Fibroblast of skin of right biceps (primary cell): ENCODE measurements around the gene PIP4K2B.

Source experiments
- DNase-seq: peaks from one replicate; pipeline ENCODE4 v3.0.0-alpha.2; 2013

The PIP4K2B gene

GRCh38 chr17:38777641-38778250 is 21.6 kb downstream of the PIP4K2B start:
- DNase-seq, result no peak

GRCh38 chr17:38773258-38773657 is 26.1 kb downstream of the PIP4K2B start:
- no peak for DNase-seq

DNA sequence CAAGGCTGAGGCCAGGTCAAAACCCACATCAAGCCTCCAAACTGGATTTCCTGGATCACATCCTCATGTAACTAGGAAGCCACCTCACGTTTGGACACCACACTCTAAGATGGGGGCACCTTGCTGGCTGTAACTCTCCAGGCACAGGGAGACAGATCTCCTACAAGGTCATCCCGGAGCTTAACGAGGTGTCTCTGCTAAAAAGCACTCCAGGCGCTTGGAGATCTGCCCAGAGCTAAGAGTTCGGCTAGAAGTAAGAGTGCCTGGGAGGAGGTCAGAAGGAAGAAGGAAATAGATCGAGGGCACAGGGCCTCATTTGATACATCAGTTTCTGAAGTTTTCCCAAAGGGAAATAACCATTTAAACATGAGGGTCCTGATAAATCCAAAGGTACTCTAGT is 30.9 kb downstream of the PIP4K2B start:
- DNase-seq, result no peak

- DNase-seq, result no peak
These were observed 33.0 kb downstream of the PIP4K2B start for GRCh38 chr17:38766341-38766740.

GRCh38 chr17:38762231-38762630 is 37.1 kb downstream of the PIP4K2B start:
- no peak for DNase-seq

DNA sequence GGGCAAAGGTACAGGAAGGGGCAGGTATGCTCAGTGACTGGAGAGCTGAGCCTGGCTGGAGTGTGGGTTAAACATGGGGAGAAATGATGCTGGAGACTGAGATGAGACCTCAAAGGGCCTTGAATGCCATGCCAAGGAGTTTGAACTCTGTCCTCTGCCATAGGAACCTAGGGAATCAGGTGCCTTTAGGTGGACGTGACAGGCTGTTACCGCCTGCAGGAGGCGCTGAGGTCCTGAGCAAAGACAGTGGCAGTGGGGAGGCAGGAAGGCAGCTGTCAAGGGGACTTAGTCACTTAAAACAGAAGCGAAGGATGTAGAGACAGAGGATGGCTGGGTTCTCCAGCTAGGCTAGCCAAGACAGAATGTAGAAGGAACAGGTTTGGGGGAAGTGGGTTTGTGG is 37.7 kb downstream of the PIP4K2B start:
- peak; percentile 37 for DNase-seq

GRCh38 chr17:38753071-38753506 is 46.3 kb downstream of the PIP4K2B start:
- no peak for DNase-seq

DNA sequence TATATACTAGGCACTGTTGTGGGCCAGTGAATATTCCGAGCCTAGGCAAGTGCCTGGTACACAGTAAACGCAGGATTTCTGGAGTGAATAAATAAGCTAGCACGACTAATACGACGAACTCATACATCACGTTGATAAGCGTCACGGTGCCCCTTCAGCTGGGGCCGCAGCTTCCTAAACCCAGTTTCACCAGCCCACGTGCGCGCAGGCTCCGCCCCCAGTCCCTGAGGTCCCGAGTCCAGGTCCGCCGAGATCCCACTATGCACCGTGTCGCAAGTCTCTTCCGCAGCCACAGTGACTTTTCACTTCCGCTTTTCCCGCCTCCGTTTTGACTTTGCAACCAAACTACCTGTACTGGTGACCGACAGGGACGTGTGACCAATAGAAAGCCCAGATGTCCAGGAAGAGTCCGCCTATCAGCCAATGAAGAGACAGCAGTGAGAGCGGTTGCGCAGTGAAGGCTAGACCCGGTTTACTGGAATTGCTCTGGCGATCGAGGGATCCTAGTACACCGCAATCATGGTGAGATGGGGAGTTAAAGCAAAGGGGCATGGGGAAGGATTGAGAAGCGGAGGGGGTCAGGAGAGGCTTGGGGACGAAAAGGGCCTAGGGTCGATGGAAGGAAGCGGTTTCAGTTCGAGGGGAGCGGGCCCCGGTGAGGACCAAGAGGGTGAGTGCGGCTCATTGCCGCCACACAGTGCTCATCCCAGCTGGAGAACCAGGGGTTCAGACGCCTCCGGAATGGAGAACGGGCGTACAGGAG is 46.9 kb downstream of the PIP4K2B start, which contains the start of gene PSMB3:
Gene PSMB3 (plus strand): TSS at position 434 of the 763 bp plus-strand sequence. CDS start 86 bp downstream, at position 520.
- DNase-seq, result peak; percentile 100

- DNase-seq, result peak; percentile 87
These were observed 47.5 kb downstream of the PIP4K2B start for GRCh38 chr17:38751808-38752307.

- DNase-seq, result no peak
These were observed 48.1 kb downstream of the PIP4K2B start for GRCh38 chr17:38751144-38751807.

DNA sequence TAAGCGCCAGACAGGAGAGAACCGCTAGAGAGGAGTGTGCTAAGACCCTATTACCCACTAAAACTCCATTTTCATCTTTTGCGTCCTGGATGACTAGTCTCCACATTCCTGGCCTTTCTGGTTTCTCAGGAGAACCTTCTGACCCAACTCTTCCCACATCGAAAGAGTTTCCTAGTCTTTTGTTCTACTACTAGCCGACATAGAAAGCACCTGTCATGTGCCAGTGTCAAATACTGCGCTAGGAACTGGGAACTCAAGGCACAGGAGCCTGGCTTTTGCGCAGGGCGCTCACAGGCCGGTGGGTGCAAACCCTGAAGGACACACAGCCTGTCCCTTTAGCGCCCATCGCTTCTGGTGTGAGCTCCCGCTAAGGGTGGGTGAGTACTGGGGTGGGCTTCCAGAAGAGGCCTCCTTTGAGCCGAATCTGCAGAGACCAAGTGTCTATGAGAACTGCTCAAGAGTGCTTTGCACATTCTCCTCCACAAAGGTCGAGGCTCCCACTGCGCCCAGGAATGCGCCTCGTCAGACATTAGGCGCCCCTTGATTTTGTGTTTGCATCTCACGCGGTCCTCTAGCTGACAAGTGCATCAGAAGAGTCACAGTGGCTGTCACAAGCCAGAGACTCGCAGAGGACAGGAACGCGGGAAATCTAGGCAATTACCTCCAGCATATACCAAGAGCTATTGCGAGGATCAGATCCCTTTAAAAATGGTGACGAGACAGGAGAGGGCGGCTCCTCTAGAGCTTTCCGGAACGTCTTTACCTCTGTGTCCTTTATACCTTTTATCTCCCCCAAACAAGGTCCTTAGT is 48.8 kb downstream of the PIP4K2B start:
- DNase-seq, result no peak

DNA sequence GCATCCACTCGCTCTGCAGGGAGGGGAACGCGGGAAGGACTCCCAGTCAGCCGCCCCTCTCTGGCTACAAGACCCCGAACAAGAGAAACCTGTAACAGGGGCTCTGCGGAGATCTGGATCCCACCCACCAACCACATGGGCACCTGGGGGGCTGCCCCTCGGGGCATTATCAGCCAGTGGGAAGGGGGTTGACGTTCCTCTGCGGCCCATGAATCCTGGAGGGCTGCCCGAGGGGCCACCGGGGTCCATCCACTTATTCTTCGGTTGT is 49.4 kb downstream of the PIP4K2B start:
- no peak for DNase-seq

DNA sequence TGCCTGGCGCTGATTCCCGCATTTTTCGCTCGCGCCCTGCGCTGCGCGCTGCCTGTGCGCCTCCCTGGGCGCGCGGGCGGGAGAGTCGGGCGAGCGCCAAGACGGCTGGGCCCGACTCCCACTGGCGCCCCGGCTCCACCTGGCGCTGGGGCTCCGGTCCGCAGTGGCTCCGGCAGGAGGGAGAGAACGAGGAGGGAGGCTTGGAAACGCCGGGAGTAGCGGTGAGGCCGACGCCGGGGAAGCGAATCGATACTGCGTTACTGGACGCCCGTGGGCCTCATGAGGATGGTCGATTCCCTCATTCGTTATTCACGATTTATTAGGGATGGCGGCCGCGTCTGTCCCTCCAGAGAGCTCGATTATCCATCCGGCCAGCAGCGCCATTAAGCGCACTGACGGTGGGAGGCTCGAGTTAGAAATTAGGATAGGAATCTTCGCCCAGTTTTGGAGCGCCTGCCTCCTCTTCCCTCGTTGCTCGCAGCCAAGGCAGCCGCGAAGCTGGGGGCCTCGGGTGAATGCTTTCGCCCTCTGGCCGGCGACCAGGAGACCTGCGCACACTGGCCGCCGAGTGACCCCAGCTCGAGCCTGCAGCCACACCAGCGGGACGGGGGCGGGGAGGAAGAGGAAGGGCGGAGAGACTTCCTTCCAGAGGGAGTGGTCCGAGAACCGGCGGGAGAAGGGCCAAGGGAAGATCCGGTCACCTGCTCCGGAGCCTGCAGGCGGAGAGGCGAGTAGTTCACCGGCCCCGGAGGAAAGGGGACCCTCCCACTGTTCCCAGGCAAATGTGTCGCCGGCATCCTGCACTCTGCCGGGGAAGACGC is 49.9 kb downstream of the PIP4K2B start:
- DNase-seq, result peak; percentile 56

GRCh38 chr17:38748892-38749222 is 50.5 kb downstream of the PIP4K2B start:
- no peak for DNase-seq

- peak; percentile 93 for DNase-seq
These were observed 51.0 kb downstream of the PIP4K2B start, which contains the start of gene PCGF2 for GRCh38 chr17:38748149-38748891. Gene PCGF2, minus strand, starts transcription at chr17:38748336. Its CDS starts 7,934 bp downstream, at chr17:38740402.

DNA sequence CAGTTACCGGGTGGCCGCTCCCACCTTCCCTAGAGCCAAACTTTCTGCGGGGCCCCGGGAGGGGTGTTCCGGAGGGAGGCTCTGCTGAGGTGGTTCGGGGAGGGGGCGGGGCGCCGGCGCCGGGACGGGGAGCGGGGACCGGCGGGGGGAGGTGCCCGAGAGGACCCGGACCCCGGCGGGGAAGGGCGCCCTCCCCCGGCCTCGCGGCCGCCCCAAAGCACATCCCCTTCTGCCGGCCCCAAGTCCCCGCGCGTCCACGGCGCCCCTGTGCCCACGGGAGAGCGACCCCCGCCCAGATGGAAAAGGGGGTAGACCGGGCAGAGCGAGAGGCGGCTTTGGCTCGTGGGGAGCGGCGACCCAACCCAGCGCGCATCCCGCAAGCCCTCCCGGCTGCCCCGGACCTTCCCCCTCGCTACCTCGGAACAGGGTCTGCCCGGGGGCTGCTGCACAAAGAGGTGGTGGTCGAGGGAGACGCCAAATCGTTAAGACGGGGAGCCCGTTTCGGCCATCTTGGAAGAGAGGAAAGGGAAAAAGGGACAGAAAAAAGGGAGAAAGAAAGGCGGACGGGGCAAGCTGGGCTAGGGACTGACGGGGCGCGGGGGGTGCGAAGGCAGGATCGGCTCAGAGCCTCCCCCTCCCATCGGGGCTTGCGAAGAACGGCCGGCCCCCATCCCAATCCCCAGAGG is 51.8 kb downstream of the PIP4K2B start:
- DNase-seq, result no peak

- no peak for DNase-seq
These were observed 52.4 kb downstream of the PIP4K2B start for GRCh38 chr17:38746849-38747462.

DNA sequence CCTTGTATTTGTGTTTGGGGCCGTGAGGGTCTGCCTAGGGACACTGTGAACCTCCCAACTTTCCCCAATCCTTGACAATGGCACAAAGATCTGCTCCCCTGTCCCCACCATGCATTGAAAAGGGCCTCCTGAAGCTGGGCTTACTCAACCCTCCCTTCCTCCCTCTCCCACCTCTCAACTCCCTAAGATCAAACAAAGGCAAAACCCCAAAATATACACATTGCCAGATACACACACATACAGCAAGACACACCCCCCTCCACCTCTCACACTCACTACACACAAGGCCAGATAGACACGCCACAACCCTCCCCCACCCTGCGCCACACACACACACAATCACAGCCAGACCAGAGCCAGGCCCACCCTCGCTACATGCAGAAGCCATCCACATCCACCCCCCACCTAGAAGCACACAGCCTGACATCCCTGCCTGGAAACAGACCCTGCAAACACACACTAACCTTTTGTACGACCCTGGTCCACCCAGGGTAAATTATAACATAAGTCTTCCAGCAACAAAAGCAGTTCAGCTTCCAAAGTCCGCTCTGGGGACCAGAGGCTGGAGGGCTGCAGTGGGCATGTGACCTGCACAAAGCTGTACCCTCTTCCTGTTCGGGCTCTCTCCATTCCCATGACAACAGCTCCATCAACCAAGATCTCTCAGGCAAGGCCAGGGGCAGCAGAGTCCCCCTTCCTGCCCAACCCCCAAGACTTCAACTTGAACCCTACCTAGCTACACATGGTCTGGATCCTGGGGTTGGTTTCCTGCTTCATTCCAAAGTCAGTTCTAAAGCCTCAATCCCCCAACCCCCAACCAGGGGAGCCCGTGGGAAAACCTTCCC is 53.1 kb downstream of the PIP4K2B start:
- DNase-seq, result no peak

- DNase-seq, result no peak
These were observed 53.8 kb downstream of the PIP4K2B start for GRCh38 chr17:38745545-38745944.
